H9 (cell line): ENCODE results near the gene RUNDC1. TPM values are rescaled to one million over a fixed set of nuclear protein-coding genes. Genes with fewer than 3 reads are reported as not detected.

Experiments
- DNase-seq: peaks from one replicate; pipeline ENCODE4 v3.0.0-alpha.2; 2017
- H2AFZ ChIP-seq: one replicate; pipeline ENCODE4 v1.6.1; 2013; ENCODE audit warnings: mild to moderate bottlenecking, low read length, control low read depth, moderate library complexity
- H2AK5ac ChIP-seq: 2 replicates; pipeline ENCODE4 v1.6.1; 2013; ENCODE audit warnings: low read length, control low read depth, mixed read lengths; ENCODE audit not compliant: insufficient read length
- H2BK120ac ChIP-seq: one replicate; pipeline ENCODE4 v1.6.1; 2013; ENCODE audit warnings: low read depth, mild to moderate bottlenecking, low read length, control low read depth, inconsistent platforms; ENCODE audit not compliant: poor library complexity, severe bottlenecking
- H2BK12ac ChIP-seq: 2 replicates; pipeline ENCODE4 v1.6.1; 2013; ENCODE audit warnings: low read length, control low read depth, mixed read lengths, low read depth; ENCODE audit not compliant: insufficient read length
- H2BK15ac ChIP-seq: 2 replicates; pipeline ENCODE4 v1.6.1; 2013; ENCODE audit warnings: low read depth, low read length, control low read depth
- H2BK20ac ChIP-seq: one replicate; pipeline ENCODE4 v1.6.1; 2013; ENCODE audit warnings: low read depth, mild to moderate bottlenecking, low read length, control low read depth, inconsistent platforms; ENCODE audit not compliant: poor library complexity, severe bottlenecking
- H2BK5ac ChIP-seq: 2 replicates; pipeline ENCODE4 v1.6.1; 2013; ENCODE audit warnings: low read length, control low read depth, mixed read lengths; ENCODE audit not compliant: insufficient read length
- H3K14ac ChIP-seq: 2 replicates; pipeline ENCODE4 v1.6.1; 2013; ENCODE audit warnings: low read length, control low read depth; ENCODE audit not compliant: insufficient read depth
- H3K18ac ChIP-seq: 2 replicates; pipeline ENCODE4 v1.6.1; 2013; ENCODE audit warnings: low read depth, mild to moderate bottlenecking, mixed read lengths, low read length, control low read depth; ENCODE audit not compliant: insufficient read length
- H3K23ac ChIP-seq: 2 replicates; pipeline ENCODE4 v1.6.1; 2013; ENCODE audit warnings: low read length, control low read depth, mixed read lengths, low read depth; ENCODE audit not compliant: insufficient read length
- H3K23me2 ChIP-seq: 2 replicates; pipeline ENCODE4 v1.6.1; 2013; ENCODE audit warnings: low read depth, mild to moderate bottlenecking, mixed read lengths, low read length, control low read depth; ENCODE audit not compliant: insufficient read length, poor library complexity, severe bottlenecking
- H3K27ac ChIP-seq: 2 replicates; pipeline ENCODE4 v1.5.1; 2013; ENCODE audit warnings: low read length, control low read depth, mixed read lengths, low read depth; ENCODE audit not compliant: insufficient read length
- H3K27me3 ChIP-seq: 2 replicates; pipeline ENCODE4 v1.6.1; 2013; ENCODE audit warnings: low read length, control low read depth, inconsistent platforms; ENCODE audit not compliant: insufficient read depth
- H3K4ac ChIP-seq: 2 replicates; pipeline ENCODE4 v1.6.1; 2013; ENCODE audit warnings: low read depth, mild to moderate bottlenecking, control low read depth, inconsistent platforms, low read length, moderate library complexity
- H3K4me1 ChIP-seq: 2 replicates; pipeline ENCODE4 v1.6.1; 2013; ENCODE audit warnings: low read length, control low read depth, inconsistent platforms; ENCODE audit not compliant: insufficient read depth
- H3K4me2 ChIP-seq: 2 replicates; pipeline ENCODE4 v1.6.1; 2013; ENCODE audit warnings: low read length, control low read depth, mixed read lengths; ENCODE audit not compliant: insufficient read length, insufficient read depth
- H3K56ac ChIP-seq: 2 replicates; pipeline ENCODE4 v1.6.1; 2013; ENCODE audit warnings: low read depth, mild to moderate bottlenecking, mixed read lengths, low read length, control low read depth; ENCODE audit not compliant: insufficient read length
- H3K79me1 ChIP-seq: 2 replicates; pipeline ENCODE4 v1.6.1; 2013; ENCODE audit warnings: low read depth, mild to moderate bottlenecking, moderate library complexity, low read length, control low read depth, inconsistent platforms; ENCODE audit not compliant: insufficient read depth, poor library complexity, severe bottlenecking
- H3K79me2 ChIP-seq: 2 replicates; pipeline ENCODE4 v1.6.1; 2013; ENCODE audit warnings: low read length, control low read depth, inconsistent platforms; ENCODE audit not compliant: insufficient read depth
- H3K9ac ChIP-seq: 2 replicates; pipeline ENCODE4 v1.6.1; 2013; ENCODE audit warnings: low read length, control low read depth, mixed read lengths; ENCODE audit not compliant: insufficient read length; ENCODE audit errors: extremely low read depth
- H3K9me3 ChIP-seq: one replicate; pipeline ENCODE4 v1.6.1; 2013; ENCODE audit warnings: low read depth, low read length, inconsistent platforms; ENCODE audit not compliant: control insufficient read depth
- H3T11ph ChIP-seq: one replicate; pipeline ENCODE4 v1.6.1; 2013; ENCODE audit warnings: mild to moderate bottlenecking, low read length, control low read depth, inconsistent platforms
- H4K20me1 ChIP-seq: one replicate; pipeline ENCODE4 v1.6.1; 2013; ENCODE audit not compliant: control insufficient read depth, insufficient read length, insufficient read depth
- H4K5ac ChIP-seq: 2 replicates; pipeline ENCODE4 v1.6.1; 2013; ENCODE audit warnings: low read depth, mild to moderate bottlenecking, mixed read lengths, low read length, control low read depth; ENCODE audit not compliant: insufficient read length
- H4K8ac ChIP-seq: replicated peaks from 2 replicates; pipeline ENCODE4 v1.6.1; 2013; ENCODE audit warnings: low read length, control low read depth, mixed read lengths, low read depth; ENCODE audit not compliant: insufficient read length
- H4K91ac ChIP-seq: 2 replicates; pipeline ENCODE4 v1.6.1; 2013; ENCODE audit warnings: low read depth, mild to moderate bottlenecking, moderate library complexity, mixed read lengths, low read length, control low read depth; ENCODE audit not compliant: insufficient read length
- H3K27ac Mint-ChIP-seq, 3 experiments: 2 replicates in 2 of 3; 3 replicates in 1 of 3; pipeline ENCODE4 v1.8.0; 2020 to 2021; ENCODE audit warnings: mixed read lengths in 3 of 3, mild to moderate bottlenecking in 1 of 3, moderate library complexity in 1 of 3
- H3K27me3 Mint-ChIP-seq: 2 replicates; pipeline ENCODE4 v1.8.0; 2021; ENCODE audit warnings: low read depth, mild to moderate bottlenecking, moderate library complexity, mixed read lengths
- H3K36me3 Mint-ChIP-seq, 3 experiments: 2 replicates in 2 of 3; 3 replicates in 1 of 3; pipeline ENCODE4 v1.8.0; 2020 to 2021; ENCODE audit warnings: low read depth in 3 of 3, mixed read lengths in 3 of 3; ENCODE audit not compliant: insufficient read depth in 1 of 3
- H3K4me1 Mint-ChIP-seq, 2 experiments: 2 replicates each; pipeline ENCODE4 v1.8.0; 2020; ENCODE audit warnings: mixed read lengths in 2 of 2
- H3K4me3 Mint-ChIP-seq, 2 experiments: 2 replicates in 1 of 2; 3 replicates in 1 of 2; pipeline ENCODE4 v1.8.0; 2020 to 2021; ENCODE audit warnings: mild to moderate bottlenecking in 2 of 2, mixed read lengths in 2 of 2, moderate library complexity in 1 of 2
- H3K9me3 Mint-ChIP-seq, 2 experiments: 2 replicates in 1 of 2; 3 replicates in 1 of 2; pipeline ENCODE4 v1.8.0; 2020; ENCODE audit warnings: mild to moderate bottlenecking in 2 of 2, mixed read lengths in 2 of 2, moderate library complexity in 1 of 2
- WGBS: extraction: QIAGEN DNeasy Blood & Tissue Kit; methylation state at CpG from one replicate; pipeline ENCODE4 v1.1.7; 2013; ENCODE audit warnings: missing lambda C conversion rate, low lambda C conversion rate, mixed read lengths; ENCODE audit not compliant: insufficient read length; ENCODE audit errors: extremely low coverage; 5-methylcytosine and 5-hydroxymethylcytosine counted together
- total RNA-seq: library from RNA; stranded (reverse); gene quantifications from 2 replicates; pipeline ENCODE4 v1.2.1, GENCODE V29; 2021
- TF ChIP-seq, protein P1 (sequence below): fragments of 200-600 bp; sonication (generic); conservative IDR thresholded peaks from 3 replicates; pipeline ENCODE4 v1.8.0; 2021; ENCODE audit warnings: antibody characterized with exemption, mild to moderate bottlenecking

The RUNDC1 gene
- total RNA-seq, 1 experiment from 2014 or later: 18.8 TPM

GRCh38 chr17:43020789-43021740, 40.7 kb downstream of the RUNDC1 start:
- peak; percentile 82 for DNase-seq
- H2AFZ ChIP-seq: no peak overlapping the region
- TF ChIP-seq, protein P1, sequence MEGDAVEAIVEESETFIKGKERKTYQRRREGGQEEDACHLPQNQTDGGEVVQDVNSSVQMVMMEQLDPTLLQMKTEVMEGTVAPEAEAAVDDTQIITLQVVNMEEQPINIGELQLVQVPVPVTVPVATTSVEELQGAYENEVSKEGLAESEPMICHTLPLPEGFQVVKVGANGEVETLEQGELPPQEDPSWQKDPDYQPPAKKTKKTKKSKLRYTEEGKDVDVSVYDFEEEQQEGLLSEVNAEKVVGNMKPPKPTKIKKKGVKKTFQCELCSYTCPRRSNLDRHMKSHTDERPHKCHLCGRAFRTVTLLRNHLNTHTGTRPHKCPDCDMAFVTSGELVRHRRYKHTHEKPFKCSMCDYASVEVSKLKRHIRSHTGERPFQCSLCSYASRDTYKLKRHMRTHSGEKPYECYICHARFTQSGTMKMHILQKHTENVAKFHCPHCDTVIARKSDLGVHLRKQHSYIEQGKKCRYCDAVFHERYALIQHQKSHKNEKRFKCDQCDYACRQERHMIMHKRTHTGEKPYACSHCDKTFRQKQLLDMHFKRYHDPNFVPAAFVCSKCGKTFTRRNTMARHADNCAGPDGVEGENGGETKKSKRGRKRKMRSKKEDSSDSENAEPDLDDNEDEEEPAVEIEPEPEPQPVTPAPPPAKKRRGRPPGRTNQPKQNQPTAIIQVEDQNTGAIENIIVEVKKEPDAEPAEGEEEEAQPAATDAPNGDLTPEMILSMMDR: no peak
- Mint-ChIP-seq H3K9me3 (no peaks in the 10 kb centered on the region), H3K27ac (peak overlapping the region; percentile 70 to 95 (median 72); a peak in 5 of 7 replicates), H3K36me3 (peaks cover 11 to 32% (median 31%) of the 10 kb centered on the region in 3 experiments; a peak in 6 of 7 replicates), H3K27me3 (no peaks in the 10 kb centered on the region), H3K4me1 (peaks cover 13 to 38% of the 10 kb centered on the region in 2 experiments), H3K4me3 (peak overlapping the region; percentile 97 to 98)
- no peak overlapping the region for H2BK12ac ChIP-seq
- no peak overlapping the region for H2BK120ac ChIP-seq
- H2BK20ac ChIP-seq: no peak overlapping the region
- no peaks in the 10 kb centered on the region for H3K79me1 ChIP-seq
- H3K23me2 ChIP-seq: peaks cover 16% of the 10 kb centered on the region
- H4K8ac ChIP-seq: no peak overlapping the region
- H3K14ac ChIP-seq: peak overlapping the region; percentile 87
- H3K23ac ChIP-seq: no peak overlapping the region
- H4K20me1 ChIP-seq: no peaks in the 10 kb centered on the region
- H3K18ac ChIP-seq: peak overlapping the region; percentile 32
- H3K4ac ChIP-seq: no peak overlapping the region
- H3K27me3 ChIP-seq: no peaks in the 10 kb centered on the region
- WGBS: no CpG with 5 or more reads among the region's 40 CpGs
- H3K56ac ChIP-seq: no peak overlapping the region
- peak overlapping the region; percentile 76 for H3K9ac ChIP-seq
- no peak overlapping the region for H2AK5ac ChIP-seq
- H4K91ac ChIP-seq: no peak overlapping the region
- H3K79me2 ChIP-seq: no peaks in the 10 kb centered on the region; the same call in 1 of the 2 replicates
- H3K9me3 ChIP-seq: no peaks in the 10 kb centered on the region
- peak overlapping the region; percentile 63 for H3K4me2 ChIP-seq
- no peak overlapping the region for H3T11ph ChIP-seq
- no peak overlapping the region for H4K5ac ChIP-seq
- H3K27ac ChIP-seq: no peak overlapping the region
- no peak overlapping the region for H2BK15ac ChIP-seq
- H3K4me1 ChIP-seq: peaks cover 6% of the 10 kb centered on the region
- peak overlapping the region; percentile 5 for H2BK5ac ChIP-seq
